A673 (cell line): Measurements from ENCODE around the gene WFDC1. TPM values are rescaled to one million over a fixed set of nuclear protein-coding genes. Genes with fewer than 3 reads are reported as not detected.

ENCODE experiments used
- BruUV-seq: library from RNA; stranded (reverse); fragments of 400-500 nt; replicated peaks from 2 replicates; lab custom pipeline; 2021; lab: Mats Ljungman, UMichigan
- CTCF ChIA-PET: fragments of 300-600 bp; sonication (Branson Sonifier 250); formaldehyde crosslinking; loops from one replicate; lab custom pipeline; 2022; ENCODE audit warnings: antibody characterized with exemption; lab: Charles Lee
- POLR2A ChIA-PET: fragments of 300-600 bp; sonication (Branson Sonifier 250); formaldehyde crosslinking; loops from one replicate; lab custom pipeline; 2022; ENCODE audit warnings: antibody characterized with exemption; ENCODE audit not compliant: low non-redundant PET; lab: Charles Lee
- DNase-seq: peaks from one replicate; pipeline ENCODE4 v3.0.0-alpha.2; 2015; ENCODE audit warnings: low spot score
- H3K27ac ChIP-seq: fragments of 200-600 bp; sonication (generic); 2 replicates; pipeline ENCODE4 v1.5.1; 2016; ENCODE audit warnings: mixed run types, low read depth, mild to moderate bottlenecking, mixed read lengths, antibody characterized with exemption, low read length; ENCODE audit not compliant: poor library complexity, severe bottlenecking
- H3K27me3 ChIP-seq: fragments of 200-600 bp; sonication (generic); replicated peaks from 2 replicates; pipeline ENCODE4 v1.6.1; 2017; ENCODE audit warnings: mixed run types, low read depth, mild to moderate bottlenecking, mixed read lengths, antibody characterized with exemption, low read length; ENCODE audit not compliant: insufficient read depth, poor library complexity
- H3K36me3 ChIP-seq: fragments of 200-600 bp; sonication (generic); 2 replicates; pipeline ENCODE4 v1.6.1; 2016; ENCODE audit warnings: mixed run types, mild to moderate bottlenecking, mixed read lengths, antibody characterized with exemption, low read length; ENCODE audit not compliant: insufficient read depth, poor library complexity, severe bottlenecking
- H3K4me1 ChIP-seq: fragments of 200-600 bp; sonication (generic); 2 replicates; pipeline ENCODE4 v1.6.1; 2017; ENCODE audit warnings: mixed run types, mild to moderate bottlenecking, mixed read lengths, antibody characterized with exemption, low read length; ENCODE audit not compliant: insufficient read depth, poor library complexity, severe bottlenecking
- H3K4me3 ChIP-seq: fragments of 200-600 bp; sonication (generic); 2 replicates; pipeline ENCODE4 v1.5.1; 2016; ENCODE audit warnings: low read depth, mixed run types, mild to moderate bottlenecking, mixed read lengths, low read length; ENCODE audit not compliant: poor library complexity, severe bottlenecking
- H3K9me3 ChIP-seq: fragments of 200-600 bp; sonication (generic); 2 replicates; pipeline ENCODE4 v1.6.1; 2016; ENCODE audit warnings: mixed run types, low read depth, mild to moderate bottlenecking, mixed read lengths, antibody characterized with exemption, low read length; ENCODE audit not compliant: poor library complexity, severe bottlenecking
- CTCF ChIP-seq: fragments of 300-800, 200-600 bp; sonication (generic); conservative IDR thresholded peaks from 2 replicates; pipeline ENCODE4 v1.5.1; 2017; ENCODE audit warnings: low read depth, mild to moderate bottlenecking, antibody characterized with exemption, low read length, moderate library complexity, mixed read lengths
- EZH2 ChIP-seq: fragments of 200-600 bp; sonication (generic); IDR thresholded peaks from 2 replicates; pipeline ENCODE4 v1.6.1; 2017; ENCODE audit warnings: borderline replicate concordance, low read depth, mild to moderate bottlenecking, mixed read lengths, antibody characterized with exemption, low read length; ENCODE audit not compliant: poor library complexity, severe bottlenecking
- intact Hi-C: fragments of 100-400 bp; cut with micrococcal nuclease; formaldehyde crosslinking; loops from one replicate; pipeline ENCODE4 v1.10.0; 2022; ENCODE audit not compliant: unreplicated experiment
- total RNA-seq: library from RNA; stranded (reverse); gene quantifications from 2 replicates; pipeline ENCODE4 v1.2.3, GENCODE V29; 2021

WFDC1 gene
- total RNA-seq, 1 experiment from 2014 or later = not detected

- POLR2A ChIA-PET = no interaction called here
These were observed 27.3 kb upstream of the WFDC1 start for GRCh38 chr16:84267380-84267779.

GRCh38 chr16:84268291-84269040, 26.2 kb upstream of the WFDC1 start:
- Histone ChIP-seq H3K36me3 (no peaks in the 10 kb centered on the region), H3K4me3 (no peak overlapping the region), H3K9me3 (no peaks in the 10 kb centered on the region), H3K27me3 (peaks cover 5% of the 10 kb centered on the region), H3K4me1 (no peaks in the 10 kb centered on the region), H3K27ac (no peak overlapping the region)
- CTCF ChIA-PET = no interaction called here
- TF ChIP-seq CTCF (no peak), EZH2 (no peak)
- POLR2A ChIA-PET = no interaction called here
- BruUV-seq = no TSS peak
- DNase-seq = no peak
- intact Hi-C loops = no loop called here

More at GRCh38 chr16:84267380-84267779, 27.3 kb upstream of the WFDC1 start:
- H3K4me1 ChIP-seq = no peaks in the 10 kb centered on the region
- no peak overlapping the region for H3K27ac ChIP-seq
- DNase-seq = no peak
- TF ChIP-seq CTCF (no peak), EZH2 (no peak)
- H3K36me3 ChIP-seq = no peaks in the 10 kb centered on the region
- peaks cover 1% of the 10 kb centered on the region for H3K27me3 ChIP-seq
- BruUV-seq = no TSS peak
- H3K9me3 ChIP-seq = no peaks in the 10 kb centered on the region
- CTCF ChIA-PET = no interaction called here
- intact Hi-C loops = no loop called here
- H3K4me3 ChIP-seq = no peak overlapping the region

GRCh38 chr16:84270071-84270470, 24.6 kb upstream of the WFDC1 start:
- H3K4me3 ChIP-seq = no peak overlapping the region
- no peaks in the 10 kb centered on the region for H3K9me3 ChIP-seq
- no TSS peak for BruUV-seq
- ChIA-PET POLR2A (no interaction called here), CTCF (no interaction called here)
- H3K36me3 ChIP-seq = no peaks in the 10 kb centered on the region
- no peak for DNase-seq
- intact Hi-C loops = no loop called here
- H3K27ac ChIP-seq = no peak overlapping the region
- no peaks in the 10 kb centered on the region for H3K4me1 ChIP-seq
- TF ChIP-seq CTCF = no peak
- TF ChIP-seq EZH2 = no peak
- peaks cover 5% of the 10 kb centered on the region for H3K27me3 ChIP-seq
